HG03521 (cell line): ENCODE results near the gene RNF187.
A peak's percentile ranks its signal among the peaks of the same experiment; 100 is the strongest.

ENCODE experiments used
- ATAC-seq: cut with Tn5 transposase; IDR thresholded peaks from one replicate; pipeline ENCODE4 v1.9.1; 2021; ENCODE audit warnings: mild to moderate bottlenecking, moderate library complexity; ENCODE audit not compliant: unreplicated experiment

Gene RNF187

DNA sequence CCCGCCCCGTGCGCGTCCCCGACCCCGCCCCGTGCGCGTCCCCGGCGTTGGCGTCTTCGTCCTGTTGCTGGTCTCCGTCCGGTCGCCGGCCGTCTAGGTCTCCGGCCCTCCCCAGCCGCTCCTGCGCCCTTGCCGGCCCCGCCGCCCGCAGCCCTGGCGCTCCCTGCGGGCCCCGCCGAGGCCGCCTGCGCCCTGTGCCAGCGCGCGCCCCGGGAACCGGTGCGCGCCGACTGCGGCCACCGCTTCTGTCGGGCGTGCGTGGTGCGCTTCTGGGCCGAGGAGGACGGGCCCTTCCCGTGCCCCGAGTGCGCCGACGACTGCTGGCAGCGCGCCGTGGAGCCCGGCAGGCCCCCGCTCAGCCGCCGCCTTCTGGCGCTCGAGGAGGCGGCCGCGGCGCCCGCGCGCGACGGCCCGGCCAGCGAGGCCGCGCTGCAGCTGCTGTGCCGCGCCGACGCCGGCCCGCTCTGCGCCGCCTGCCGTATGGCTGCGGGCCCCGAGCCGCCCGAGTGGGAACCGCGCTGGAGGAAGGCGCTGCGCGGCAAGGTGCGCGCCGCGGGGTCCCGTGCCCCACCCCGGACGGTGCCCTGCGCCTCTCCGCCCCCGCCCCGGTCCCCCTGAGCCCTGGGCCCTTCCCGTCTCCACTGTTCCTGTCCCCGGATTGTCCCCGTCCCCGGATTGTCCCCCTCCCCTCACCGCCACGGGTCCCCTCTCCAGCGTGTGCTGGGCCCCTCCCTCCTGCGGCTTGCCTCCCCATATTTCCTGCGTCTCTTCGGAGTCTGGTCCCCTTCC, at the start of gene RNF187:
Gene RNF187 (plus strand): TSS at position 47 of the 789 bp plus-strand sequence.
- ATAC-seq: peak; percentile 60

DNA sequence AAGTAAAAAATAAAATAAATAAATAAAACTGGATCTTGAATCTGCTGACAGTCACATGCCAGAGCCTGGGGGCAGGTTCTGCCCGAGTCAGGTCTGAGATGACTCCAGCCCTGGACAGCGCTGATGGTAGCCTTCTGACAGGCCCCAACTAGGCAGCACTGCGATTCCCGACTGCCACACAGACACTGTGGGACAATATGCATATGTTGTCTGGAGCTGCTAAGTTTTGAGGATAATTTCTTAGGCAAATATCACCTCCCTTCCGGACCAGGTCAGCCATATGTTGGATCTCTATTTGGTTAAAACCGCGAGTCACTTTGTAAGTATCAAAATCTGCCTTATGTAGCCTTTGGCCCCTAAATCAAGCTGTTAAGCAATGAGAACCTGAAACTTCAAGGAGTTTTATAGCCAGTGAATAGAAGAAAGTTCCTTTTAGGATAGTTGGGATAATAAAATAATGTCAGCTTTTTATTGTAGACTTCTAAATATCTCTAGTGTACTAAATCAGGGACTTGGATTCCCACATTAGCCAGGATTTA, 49.7 kb upstream of the RNF187 start:
- ATAC-seq: no peak

DNA sequence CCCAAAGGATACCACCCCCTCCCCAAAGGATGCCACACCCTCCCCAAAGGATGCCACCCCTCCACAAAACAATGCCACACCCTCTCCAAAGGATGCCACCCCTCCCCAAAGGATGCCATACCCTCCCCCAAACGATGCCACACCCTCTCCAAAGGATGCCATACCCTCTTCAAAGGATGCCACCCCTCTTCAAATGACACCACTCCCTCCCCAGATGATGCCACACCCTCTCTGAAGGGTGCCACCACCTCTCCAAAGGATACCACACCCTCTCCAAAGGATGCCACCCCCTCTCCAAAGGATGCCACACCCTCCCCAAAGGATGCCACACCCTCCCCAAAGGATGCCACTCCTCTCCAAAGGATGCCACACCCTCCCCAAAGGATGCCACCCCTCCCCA, 48.9 kb upstream of the RNF187 start:
- no peak for ATAC-seq

DNA sequence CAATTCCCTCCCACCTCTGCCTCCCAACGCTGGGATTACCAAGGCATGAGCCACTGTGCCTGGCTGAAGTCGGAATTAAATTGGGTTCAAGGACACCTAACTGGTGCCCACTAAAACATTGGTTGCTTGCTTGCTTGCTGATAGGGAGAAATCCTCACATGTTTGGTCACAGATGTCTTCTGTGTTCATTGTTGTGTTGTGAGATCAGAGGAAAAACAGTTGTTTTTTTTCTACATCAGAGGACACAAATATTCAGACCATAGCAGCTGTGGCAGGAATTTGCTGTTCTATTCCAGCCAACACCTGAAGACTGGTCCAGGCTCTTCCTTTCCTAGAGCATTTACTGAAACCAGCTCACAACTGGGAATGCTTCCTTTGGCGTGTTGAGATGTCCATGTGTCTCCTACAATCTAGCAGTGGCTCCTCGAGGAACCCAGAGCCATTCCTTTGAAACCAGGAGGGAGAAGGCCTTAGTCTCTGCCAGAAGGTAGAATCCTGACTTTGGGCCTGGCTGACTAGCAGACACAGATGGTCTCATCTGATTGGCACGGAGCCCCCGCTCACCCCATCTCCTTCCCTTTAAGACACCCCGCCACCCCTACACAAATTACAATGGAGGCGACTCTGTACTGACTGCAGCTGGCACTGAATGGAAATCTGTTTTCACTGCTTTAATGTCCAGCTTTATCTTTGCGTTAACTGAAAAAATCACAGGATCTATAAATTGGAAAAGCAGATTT, 46.3 kb upstream of the RNF187 start:
- ATAC-seq: no peak

DNA sequence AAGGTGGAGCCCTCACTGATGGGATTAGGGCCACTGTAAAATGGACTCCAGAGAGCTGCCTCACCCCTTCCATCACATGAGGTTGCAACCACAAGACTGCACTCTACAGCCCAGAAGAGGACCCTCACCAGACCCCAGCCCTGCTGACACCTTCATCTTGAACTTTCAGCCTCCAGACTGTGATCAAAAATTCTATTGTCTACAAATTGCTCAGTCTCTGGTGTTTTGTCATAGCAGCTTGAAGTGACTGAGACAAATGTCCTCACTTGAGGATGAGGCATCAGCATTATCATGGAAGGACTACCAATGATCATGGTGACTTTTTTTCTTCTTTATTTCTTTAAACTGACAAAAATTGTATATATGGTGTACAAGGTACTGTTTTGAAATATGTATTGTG, 43.8 kb upstream of the RNF187 start:
- no peak for ATAC-seq

DNA sequence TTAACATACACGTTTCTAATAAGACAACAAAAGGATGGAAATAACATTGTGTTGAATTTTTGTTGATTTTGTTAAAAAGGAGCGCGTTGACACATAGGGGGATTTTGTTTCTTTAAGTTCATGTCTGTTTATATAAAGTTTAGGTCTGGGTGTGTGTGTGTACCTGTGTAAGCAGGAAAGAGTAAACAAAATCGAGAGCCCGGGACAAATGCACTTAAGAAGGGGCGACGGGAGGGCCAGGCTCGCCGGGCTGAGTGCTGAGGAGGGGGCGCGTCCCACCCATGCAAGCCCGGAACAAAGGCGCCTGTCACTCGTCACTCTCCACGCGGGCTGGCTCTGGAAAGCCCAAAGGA, 41.7 kb upstream of the RNF187 start:
- no peak for ATAC-seq

DNA sequence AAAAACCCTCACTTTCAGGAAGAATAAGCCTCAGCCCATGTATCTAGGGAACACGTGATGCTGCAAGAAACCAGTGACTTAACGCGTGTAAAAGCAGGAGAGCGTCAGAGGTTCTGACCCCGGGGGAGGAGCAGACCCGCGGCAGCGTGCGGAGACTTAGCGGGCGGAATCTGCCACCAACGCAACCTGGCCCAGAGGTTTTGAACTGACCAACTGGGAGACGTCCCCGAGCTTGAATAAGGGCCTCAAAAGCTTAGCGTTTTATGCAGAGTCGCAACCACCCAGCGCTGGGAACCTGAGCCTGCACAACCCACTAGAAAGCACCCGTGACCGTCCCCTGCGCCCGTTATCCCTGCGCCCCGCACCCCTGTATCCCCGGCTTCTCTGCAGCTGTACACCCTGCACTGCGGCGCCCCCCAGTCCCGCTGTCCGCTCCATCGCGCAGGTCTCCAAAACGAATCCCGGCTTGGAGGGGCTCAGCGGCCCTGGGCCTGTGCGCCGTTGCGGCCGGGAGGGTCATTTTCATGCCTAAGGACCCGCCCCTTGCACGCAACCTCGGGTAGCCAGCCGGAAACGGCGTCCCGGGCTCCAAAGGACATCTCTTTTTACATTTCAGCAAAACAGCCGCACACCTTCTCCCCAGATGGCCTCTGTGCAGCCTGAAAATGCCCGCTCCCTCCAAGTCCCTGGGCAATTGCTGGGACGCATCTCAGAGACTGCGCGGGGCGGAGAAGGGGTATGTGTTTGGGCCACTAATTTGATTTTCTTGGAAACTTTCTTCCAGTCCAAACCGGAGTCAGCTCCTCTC, 41.1 kb upstream of the RNF187 start:
- no peak for ATAC-seq

DNA sequence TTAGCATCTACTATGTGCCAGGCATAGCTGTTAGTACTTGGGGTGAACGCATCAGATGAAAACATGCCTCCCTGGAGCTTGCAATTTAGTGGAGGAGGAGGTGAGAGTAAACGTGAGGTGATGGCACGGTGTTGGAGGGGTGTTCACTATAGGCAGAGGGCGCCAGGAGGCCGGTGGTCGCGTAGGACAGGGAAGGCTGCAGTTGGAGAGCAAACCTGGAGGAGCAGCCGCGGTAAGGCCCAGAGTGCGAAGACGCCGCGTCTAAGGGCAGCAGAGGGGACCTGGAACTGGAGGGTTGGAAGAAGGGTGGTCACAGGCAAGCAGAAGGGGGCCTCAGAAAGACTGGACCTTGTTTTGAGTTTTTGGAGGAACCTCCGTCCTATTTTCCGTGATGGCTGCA, 40.3 kb upstream of the RNF187 start:
- ATAC-seq: no peak

DNA sequence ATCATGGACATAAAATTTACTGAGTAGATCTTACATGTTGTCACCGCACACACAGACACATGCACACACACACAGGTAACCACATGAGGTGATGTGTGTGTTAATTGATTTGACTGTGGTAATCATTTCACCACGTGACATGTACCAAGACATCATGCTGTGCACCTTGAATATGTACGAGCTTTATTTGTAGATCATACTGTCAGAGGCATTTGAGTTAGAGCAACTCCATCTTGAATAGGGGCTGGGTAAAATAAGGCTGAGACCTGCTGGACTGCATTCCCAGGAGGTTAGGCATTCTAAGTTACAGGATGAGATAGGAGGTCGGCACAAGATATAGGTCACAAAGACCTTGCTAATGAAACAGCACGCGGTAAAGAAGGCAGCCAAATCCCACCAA, 38.8 kb upstream of the RNF187 start:
- ATAC-seq: no peak

DNA sequence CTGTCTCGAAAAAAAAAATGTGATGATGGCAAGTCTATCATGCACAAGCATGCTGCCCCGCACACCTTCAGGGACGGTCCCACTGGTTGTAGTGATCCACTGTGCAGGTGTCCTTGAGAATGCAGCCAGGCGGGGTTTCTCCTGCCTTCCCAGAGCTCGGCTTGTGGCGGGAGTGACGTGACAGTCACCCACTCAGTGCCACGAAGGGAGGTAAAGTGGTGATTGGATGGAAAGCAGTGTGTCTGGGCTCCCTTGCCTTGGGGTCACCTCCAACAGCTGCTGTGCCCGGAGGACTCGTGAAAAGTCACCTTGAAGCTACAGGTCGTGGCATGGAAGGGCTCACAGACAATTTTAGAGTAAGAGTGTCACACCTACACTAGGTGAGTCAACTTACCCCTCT, 37.0 kb upstream of the RNF187 start:
- ATAC-seq: no peak

DNA sequence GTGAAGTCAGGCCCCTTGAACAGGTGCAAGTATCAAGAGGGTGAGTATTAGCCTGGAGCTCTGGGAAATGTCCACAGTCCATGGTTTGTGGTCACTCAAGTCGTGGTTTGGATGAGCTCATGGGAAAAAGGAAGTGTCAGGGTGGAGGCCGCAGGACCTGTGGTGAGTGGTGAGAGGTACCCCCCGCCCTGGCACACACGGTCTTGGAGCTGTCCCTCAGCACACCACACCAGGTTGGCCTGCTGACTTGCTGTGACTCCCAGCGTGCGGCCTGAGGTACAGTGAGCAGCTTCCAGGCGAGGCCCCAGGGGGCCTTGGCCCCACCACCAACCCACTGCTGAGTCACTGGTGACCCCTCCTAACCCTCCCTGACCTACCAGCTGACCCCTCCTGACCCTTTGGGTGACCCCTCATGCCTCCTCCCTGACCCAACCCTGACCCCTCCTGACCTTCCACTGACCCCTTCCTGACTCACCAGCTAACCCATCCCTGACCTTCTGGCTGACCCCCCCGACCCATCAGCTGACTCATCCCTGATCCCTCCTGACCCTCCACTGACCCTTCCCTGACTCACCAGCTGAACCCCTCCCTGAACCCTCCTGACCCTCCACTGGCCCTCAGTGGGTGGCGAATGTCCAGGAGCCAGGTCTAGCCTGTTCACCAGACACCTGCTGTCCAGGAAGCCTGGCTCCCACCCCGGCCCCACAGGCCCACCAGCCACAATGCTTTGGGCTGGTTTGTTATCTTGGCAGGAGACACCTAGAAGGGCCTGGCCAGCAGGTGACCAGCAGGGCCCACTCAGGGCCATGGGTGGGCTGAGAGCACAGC, 34.8 kb upstream of the RNF187 start:
- ATAC-seq: no peak

DNA sequence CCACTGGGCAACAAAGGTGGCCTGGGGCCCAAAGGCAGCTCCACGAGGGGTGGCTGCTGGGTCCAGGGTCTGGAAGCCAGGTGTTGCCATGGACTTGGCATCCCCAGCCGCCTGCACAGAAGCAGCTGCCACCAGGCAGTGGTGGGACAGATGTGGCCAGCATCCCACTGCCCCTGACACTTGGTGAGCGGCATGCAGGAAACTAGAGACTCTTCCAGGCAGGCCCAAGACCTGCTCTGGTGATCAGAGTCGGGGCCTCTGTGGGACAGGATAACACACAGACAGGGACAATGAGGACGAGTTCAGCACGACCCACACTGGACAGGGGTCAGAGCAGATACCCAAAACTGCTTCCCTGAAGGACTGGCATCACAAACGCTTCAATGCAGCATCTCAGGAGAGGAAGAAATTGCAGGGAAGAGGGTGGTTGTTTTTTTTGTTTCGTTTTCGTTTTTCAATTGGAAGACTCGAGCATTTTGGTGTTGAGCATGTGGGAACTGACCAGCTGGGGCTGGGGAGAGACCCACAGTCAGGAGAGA, 34.1 kb upstream of the RNF187 start:
- no peak for ATAC-seq

DNA sequence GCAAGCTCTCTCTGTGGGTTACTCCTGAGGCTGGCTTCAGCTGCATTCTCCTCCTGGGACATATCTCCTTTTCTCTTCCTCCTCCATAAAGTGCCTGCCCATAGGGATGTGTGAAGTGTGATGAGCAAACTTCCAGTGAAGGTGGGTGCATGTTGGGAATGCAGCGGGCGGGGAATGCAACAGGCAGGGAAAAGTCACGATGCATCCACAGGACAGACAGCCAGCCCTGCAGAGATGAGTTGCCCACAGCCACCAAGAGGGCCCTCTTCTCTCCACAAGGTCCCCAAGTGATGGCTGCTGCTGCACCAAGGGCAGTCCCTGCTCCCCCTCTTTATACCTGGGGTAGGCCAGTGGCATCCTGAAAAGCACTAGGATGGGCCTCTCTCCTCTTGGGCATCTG, 33.6 kb upstream of the RNF187 start:
- ATAC-seq: no peak

DNA sequence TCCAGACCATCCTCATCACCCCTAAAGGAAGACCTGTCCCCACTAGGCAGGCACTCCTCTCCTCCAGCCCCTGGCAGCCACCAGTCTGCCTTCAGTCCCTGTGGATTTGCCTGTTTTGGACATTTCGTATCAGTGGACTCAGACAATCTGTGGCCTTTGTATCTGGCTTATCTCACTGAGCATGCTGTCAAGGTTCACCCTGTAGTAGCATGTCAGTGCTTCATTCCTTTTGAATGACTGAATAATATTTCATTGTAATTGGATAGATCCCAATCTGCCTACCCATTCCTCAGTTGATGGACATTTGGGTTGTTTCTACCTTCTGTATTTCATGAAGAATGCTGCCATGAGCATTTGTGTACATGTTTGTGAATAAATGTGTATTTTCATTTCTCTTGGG, 32.9 kb upstream of the RNF187 start:
- ATAC-seq: no peak

DNA sequence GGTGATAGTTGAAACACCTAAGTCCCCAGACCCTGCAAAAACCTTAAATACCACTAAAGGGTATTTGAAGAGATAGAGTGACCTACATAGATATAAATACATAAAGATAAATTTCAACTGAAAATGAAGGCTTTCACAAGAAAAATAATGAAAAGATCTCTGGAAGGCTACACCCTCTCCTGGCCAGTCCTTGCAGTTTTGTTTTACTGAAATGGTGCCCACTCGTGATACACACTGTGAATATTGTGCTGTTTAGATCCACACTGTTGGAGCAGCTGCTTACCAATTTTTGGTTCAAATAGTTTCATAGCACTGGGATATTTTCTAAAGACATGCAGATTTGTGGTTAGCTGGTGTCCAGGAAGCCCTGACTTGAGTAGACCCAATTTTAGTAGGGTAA, 31.5 kb upstream of the RNF187 start:
- ATAC-seq: no peak

DNA sequence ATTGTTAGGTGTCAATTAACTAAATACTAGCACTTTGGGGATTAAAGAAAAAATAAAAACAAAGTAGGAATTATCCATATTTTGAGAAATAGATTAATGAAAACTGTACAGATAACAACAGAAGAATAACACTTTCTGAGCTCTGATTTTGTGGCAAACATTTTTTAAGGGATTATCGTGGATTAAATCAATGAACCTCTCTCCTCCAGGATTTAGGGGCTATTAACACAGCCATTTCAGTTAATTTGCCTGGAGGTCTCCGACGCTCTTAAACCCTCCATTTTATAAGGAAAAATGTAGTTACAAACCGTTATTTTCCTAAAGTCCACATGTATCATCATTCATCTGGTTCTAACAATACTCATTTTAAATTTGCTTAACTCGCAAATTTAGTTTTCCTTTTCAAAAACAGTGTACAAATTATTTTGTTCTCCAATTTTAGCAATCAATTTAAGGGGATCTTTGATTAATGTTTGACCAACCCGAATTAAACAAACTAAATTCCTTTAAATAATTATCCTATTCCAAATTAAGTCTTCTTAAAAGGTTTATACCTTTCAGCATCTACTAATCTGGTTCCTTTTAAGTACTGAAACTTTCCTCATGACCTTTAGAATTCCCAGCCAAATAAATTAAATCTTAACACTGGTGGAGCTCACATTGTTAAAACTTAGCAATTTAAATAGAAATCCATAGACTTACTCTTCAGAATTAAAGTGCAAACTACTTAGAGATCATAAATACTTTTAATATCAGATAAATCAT, 30.7 kb upstream of the RNF187 start:
- no peak for ATAC-seq

DNA sequence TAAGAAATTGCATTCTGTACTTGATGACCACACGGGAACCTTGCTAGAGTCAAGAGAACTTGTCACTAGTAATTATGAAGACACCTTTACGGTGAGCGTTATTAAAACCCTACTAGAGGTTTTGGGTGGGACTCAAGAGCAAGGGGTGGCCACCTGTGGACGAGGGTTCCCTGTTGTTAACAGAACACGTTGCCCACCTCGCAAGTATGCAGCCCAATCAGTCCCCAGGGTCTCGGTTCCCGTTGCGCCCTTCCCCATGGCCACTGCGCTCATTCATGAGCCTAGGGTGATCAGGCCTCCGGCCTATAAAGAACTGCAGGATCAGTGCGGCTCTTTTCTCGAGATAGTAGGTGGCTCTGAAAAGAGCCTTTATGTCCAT, 30.2 kb upstream of the RNF187 start:
- peak; percentile 6 for ATAC-seq

DNA sequence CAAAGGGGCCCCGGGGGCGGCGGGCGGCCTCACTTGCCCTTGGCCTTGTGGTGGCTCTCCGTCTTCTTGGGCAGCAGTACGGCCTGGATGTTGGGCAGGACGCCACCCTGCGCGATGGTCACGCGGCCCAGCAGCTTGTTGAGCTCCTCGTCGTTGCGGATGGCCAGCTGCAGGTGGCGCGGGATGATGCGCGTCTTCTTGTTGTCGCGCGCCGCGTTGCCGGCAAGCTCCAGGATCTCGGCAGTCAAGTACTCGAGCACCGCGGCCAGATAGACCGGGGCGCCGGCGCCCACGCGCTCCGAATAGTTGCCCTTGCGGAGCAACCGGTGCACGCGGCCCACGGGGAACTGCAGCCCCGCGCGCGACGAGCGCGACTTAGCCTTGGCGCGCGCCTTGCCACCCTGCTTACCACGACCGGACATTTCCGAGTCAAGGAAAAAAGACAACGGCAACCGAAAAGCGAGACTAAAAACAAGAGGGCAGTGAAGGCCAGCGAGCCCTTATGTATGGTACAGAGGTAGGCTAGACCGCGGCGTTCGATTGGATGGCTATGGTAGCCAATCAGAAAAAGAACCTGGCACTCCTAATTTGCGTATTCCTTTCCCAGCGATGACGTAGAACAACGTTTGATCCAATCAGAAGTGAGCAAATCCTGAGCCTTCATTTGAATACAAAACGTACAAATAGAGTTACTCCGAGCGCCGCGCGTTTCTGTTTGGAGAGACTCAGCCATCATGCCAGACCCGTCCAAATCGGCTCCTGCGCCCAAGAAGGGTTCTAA, 29.6 kb upstream of the RNF187 start:
- ATAC-seq: peak; percentile 76
